HG03521 (cell line): ENCODE results near the gene GRM6.

Experiments used
- ATAC-seq: cut with Tn5 transposase; IDR thresholded peaks from one replicate; pipeline ENCODE4 v1.9.1; 2021; ENCODE audit warnings: mild to moderate bottlenecking, moderate library complexity; ENCODE audit not compliant: unreplicated experiment

Gene GRM6

DNA sequence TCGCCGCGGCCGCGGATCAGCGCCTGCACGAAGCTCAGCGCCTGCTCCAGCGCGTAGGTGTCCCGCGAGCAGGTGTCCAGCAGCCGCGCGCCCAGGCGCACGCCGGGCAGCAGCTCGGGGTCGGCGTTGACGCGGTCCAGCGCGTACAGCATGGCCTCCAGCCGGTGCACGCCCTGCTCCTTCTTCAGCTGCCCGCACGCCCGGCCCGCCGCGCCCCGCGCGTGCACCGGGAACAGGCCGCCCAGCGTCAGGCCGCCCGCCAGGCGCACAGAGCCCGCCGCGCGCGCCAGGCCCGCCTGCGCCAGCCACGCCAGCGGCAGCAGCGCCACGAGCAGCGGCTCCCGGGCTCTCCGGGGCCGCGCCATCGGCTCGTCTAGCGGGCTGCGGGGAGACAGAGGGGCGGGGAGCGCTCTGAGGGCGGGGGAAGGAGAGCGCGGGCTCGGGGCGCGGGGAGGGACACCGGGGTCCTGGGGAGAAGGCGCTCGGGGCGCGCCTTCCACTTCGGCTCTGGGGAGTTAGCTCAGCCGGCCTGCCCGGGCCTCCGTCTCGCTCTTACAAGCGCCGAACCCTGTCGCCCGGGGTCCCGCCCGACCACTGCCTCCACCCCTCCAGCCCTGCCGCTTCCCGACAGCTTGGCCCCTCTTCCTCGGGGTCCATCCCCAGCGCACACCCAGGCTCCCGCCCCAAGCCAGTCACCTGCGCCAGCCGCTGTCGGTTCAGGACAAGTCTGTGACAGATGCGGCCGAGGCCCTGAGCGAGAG lies at the start of gene GRM6:
GRM6 (minus strand) TSS at position 741 of the 761 bp plus-strand sequence; CDS start at position 365, 376 bp downstream.
- ATAC-seq, result no peak

DNA sequence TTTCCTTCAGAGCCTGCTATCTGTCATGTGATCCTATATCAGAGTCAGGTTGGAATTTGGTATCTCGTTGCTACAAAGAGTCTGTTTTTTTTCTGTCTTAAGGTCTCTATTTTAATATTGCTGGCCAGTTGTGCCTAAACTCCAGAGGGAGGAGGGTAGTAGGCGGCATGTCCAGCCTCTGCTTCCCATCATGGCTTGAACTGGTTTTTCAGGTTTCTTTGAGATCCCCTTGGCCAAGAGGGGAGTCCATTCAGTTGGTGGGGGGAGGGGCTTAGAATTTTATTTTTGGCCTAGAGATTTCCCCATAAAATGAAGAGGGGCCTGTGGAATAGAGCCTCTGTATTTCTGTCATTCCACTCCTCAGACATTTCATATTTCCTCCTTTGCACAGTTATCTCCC lies 49.6 kb upstream of the GRM6 start:
- ATAC-seq, result no peak

DNA sequence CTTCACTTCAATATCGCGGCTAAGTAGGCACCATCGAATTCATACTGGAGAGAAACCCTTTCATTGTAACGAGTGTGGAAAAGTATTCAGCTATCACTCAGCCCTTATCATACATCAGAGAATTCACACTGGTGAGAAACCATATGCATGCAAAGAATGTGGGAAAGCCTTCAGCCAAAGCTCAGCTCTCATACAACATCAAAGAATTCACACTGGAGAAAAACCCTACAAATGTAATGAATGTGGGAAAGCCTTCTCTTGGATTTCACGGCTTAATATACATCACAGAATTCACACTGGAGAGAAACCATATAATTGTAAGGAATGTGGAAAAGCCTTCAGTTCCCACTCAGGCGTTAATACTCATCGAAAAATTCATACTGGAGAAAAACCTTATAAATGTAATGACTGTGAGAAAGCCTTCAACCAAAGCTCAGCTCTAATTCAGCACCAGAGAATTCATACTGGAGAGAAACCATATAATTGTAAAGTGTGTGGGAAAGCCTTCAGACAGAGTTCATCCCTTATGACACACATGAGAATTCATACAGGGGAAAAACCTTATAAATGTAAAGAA lies 38.0 kb upstream of the GRM6 start:
- no peak for ATAC-seq

DNA sequence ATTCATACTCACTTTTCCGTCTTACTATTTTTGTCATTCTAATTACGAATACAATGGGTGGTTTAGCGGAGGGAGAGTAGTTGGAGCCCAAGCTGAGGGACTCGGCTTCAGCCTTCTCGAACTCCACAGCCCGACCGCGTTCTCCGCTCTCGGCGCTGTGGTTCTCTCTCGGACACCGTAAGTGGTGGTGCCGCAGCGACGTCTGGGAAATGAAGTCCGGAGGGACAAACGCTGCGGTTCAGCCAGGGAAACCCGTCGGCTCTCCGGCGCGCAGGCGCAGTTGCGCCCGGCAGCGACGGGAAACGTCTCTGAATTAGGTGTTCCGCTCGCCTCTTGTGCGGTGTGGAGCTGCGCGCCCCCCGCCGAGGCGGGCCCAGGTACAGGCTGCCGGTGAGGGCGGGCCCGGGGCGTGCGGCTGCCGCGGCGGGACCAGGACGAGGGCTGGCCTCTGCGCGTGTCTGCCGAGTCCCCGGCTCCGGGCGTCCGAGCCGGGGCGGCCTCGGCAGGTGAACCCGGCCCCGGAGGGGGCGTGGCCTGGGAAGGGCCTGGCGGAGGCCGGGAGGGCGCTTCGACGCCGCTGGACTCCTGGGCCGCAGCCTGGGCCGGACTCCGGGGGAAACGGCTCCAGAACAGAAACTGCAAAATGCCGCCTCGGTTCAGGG lies 28.5 kb upstream of the GRM6 start, which contains the start of gene ZNF879:
ZNF879 (plus strand) TSS at position 277 of the 662 bp plus-strand sequence. CDS start 1,201 bp downstream, outside the sequence.
- no peak for ATAC-seq

DNA sequence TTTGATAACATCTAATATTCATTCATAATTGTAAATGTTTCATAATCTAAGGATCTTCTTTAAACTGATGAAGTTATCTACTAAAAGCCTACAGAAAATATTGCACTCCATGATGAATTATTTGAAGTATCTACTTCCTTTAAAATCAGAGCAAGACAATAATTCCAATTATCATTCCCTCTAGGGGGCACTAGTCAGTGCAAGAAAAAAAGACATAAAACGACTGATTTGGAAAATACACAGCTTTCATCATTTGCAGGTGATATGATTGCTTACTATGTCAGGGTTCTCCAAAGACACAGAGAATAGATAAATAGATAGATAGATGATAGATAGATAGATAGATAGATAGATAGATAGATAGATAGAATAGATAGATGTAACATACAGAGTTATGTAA lies 13.5 kb upstream of the GRM6 start:
- ATAC-seq, result no peak

DNA sequence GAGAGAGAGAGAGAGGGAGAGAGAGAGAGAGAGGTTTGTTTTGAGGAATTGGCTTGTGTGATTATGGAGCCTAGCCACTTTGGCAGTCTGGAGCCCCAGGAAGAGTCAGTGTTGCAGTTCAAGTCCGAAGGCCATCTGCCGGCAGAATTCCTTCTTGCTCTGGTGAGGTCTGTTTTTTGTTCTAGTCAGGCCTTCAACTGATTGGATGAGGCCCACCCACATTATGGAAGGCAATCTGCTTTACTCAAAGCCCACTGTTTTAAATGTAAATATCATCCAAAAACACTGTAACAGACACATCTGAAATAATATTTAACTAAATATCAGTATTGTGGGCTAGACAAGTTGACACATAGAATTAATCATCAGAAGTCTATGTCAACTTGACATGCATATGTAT lies 11.4 kb upstream of the GRM6 start:
- no peak for ATAC-seq

DNA sequence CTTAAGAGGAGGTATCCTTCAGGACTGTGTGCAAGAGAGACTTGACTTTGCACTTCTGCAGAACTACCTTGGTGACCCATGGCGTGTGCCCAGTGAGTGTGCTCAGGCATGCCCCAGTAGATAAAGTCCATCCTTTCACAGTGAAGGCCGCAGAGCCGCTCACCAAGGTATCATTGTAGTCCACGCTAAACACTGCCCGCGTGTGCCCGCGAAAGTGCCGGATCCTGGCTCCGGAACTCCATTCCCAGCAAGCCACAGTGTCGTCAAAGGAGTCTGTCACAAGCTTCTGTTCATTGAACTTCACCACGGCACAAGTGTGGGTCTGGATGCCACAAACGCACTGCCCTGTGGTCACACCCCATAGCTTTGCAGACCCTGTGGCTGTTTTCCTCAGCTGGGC lies 3.3 kb upstream of the GRM6 start:
- ATAC-seq, result no peak

DNA sequence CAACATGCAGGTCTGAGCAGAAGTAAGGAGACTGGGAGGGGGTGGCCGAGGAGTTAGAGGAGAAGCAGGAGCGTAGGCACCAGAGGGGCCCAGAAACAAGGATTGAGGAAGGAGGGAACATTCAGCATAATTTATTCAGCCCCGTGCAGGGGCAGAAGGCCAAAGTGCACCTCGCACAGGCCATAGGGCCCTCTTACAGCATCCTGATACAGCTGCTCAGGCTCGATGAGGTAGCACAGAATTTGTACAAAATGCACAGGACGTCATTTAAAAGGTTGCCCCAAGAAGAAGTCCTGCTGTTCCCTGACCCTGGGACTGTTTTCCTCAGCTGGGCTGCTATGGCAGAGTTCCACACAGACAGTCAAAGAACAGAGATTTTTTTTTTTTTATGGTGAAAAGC lies 2.1 kb upstream of the GRM6 start:
- ATAC-seq, result no peak

DNA sequence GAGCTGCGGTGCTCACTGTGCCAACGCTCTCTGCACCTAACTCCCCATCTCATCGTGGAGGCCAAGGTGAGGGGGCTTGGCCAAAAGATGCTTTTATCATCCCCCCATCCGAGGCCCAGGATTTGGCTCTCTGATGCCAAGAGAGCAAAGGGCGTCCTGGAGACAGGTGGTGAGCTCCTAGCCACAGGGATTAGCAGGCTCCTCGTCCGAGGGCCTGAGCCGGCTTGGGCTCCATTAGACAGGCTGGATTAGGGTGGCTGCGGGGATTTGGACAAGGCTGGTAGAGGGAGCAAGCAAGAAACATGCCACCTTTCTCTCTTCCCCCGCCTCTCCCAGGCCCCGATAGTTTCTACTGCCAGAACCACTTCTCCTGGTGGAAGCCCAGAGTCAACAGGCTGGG lies 1.0 kb upstream of the GRM6 start:
- ATAC-seq, result no peak

DNA sequence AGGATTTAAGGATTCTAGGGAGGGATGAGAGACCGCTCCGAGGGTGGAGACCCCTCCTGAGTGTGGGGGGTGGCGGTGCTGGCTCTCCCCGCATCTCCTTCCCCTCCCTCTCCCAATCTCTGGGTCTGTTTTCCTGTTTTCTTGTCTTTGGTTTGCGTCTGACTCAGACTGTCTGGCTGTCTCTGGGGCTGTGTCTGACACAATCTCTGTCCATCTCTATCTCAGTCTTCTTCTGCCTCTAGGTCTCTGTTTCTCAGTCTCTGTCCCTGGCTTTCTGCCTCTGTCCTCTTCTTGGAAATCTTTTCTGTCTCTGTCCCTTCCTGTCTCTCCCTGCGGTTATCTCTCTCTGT lies 196 bp upstream of the GRM6 start:
- no peak for ATAC-seq

DNA sequence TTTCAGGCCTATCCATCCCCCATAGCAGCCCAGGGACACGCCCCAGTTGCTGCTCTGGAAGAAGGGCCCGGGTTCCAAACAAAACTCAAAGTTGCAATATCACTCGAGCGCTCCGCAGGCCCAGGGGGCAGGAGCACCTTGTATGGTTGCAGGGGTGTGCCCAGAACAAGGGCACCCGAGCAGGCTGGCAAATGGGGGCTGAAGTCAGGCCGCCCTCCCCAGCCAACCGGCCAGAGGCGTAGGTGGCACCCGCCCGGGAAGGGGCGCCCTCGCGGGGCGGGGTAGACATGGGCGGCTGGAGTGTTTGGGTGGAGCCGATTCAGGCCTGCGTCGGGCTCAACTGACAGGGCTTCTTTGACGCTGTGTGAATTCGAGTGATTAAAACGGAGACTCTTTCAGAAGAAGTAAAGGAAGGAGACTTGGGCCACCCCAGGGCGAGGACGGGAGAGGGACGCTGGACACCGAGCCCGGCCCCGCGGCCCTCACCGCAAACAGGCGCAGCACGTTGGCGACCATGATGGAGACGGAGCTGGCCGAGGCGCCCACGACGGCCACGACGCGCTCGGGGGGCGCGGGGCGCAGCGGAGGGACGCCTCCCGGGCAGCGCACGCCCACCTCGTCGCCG lies 1.1 kb downstream of the GRM6 start:
- no peak for ATAC-seq

DNA sequence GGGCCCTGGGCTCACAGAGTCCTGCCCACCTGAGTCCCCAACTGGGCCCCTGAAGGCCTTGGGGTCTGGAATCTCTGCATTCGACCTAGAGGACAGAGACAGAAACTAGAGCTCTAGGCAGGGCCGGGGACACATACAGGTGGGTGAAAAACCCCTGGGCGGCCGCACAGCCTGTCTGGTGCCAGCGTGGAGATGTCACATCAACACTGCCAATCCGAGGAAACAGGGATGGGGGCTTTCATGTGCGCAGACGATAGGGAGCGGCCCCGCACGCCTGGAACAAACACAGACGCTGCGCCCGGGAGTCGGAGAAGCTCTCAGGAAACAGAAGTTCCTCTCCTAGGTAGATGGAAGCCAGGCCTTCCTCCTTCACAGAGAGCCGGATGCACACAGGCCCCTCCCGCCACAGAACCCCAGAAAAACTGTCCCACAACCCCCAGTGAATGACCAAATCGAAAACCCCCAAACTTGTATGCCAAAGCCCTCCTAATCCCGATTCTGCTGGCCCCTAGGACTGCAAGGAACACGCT lies 1.8 kb downstream of the GRM6 start:
- ATAC-seq, result no peak

DNA sequence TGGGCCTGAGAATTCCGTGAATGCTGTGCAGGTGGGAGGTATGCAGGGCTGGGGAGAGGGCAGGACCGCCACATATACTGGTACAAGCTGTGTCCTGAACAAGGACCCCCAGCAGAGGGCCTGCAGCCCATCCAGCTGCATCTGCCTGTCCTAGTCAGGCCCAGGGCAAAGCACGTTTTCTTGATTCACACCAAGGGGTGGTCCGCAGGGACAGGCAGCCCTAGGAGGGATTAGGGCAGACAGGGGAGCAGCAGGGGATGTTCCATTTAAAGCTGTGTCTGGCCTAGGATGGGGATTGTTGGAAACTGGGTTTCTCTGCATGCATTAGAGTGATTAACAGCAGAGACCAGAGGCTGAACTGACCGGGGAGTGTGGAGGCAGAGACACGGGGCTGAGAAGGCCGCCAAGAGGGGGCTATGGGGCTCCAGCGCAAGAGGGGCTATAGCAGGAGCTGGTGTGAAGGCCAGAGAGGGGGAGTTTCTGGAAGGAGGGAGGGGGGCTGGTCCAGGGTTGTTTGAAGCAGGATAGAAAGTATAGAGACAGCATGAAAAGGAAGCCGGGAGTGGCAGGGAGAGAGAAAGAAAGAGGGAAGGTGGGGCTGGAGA lies 2.7 kb downstream of the GRM6 start:
- no peak for ATAC-seq

DNA sequence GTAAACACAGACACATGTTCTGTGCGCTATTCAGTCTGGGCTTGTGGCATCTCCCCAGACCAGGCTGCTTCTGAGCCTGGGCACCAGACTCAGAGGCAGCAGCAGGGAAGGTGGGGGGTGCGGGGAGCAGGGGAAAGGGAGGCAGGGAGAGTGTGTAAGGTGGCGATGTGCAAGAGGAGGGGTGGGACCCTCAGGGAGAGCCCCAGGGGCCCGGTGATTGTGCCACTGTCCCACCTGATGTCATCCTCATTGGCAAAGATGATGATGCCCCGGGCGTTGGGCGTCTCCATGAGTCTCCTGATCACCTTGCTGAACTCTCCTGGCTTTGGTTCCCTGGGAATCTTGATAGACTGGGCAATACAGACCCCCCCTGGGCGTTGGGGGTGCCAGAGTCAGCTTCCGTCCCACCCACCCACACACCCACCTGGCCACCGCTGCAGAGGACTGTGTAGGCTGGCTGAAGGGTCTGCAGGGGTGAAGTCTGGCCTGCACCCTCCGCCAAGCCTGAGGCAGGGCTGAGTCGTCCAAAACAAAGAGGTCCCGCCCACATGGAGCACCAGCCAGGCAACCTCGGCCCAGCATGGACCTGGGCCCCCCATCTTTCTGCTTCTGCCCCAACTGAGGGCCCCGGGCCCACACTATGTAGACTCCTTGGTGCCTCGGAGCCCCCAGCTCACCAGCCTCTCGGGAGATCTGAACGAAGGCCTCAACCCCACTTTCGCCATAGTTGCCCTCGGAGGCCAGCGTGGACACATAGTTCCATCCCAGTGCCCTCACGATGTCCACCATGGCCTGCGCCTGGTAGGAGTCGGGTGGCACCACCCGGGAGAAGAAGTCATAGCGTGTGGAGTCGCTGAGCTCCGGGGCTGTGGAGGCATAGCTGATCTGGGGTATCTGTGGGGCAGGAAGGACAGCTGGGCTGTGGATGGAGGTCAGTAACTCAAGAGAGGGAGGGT lies 3.7 kb downstream of the GRM6 start:
- ATAC-seq, result no peak

DNA sequence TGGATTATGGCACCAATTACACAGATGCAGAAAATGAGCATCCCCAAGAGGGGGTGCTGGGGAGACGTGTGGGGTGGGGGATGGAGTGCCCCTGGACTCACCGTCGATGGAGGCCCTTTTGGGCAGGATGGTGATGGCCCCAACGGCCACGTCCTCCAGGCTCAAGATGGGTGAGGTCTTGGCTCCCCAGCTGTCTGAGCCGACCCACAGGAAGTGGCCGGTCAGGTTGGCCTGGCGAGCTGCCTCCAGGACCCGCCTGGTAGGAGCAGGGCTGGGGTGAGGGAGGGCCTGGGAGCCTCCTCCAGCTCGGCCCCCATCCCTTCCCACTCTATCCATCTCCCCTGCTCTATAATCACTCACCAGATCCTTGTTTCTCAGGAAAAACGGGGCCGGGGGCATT lies 4.6 kb downstream of the GRM6 start:
- ATAC-seq, result no peak

DNA sequence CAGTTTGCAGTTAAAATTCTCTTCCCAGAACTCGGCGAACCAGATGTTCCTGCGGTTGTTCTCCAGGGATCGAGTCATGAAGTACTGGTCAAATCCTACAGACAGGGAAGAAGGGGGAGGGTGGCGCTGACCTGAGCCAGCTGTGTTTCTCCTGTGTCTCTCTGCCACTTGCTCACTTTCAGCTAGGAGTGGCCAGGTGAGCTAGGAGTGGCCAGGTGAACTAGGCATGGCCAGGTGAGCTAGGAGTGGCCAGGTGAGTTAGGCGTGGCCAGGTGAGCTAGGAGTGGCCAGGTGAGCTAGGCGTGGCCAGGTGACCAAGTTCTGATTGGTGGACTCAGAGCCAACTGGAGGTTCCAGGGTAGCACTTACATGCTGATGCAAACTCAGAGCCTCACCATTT lies 5.8 kb downstream of the GRM6 start:
- no peak for ATAC-seq

DNA sequence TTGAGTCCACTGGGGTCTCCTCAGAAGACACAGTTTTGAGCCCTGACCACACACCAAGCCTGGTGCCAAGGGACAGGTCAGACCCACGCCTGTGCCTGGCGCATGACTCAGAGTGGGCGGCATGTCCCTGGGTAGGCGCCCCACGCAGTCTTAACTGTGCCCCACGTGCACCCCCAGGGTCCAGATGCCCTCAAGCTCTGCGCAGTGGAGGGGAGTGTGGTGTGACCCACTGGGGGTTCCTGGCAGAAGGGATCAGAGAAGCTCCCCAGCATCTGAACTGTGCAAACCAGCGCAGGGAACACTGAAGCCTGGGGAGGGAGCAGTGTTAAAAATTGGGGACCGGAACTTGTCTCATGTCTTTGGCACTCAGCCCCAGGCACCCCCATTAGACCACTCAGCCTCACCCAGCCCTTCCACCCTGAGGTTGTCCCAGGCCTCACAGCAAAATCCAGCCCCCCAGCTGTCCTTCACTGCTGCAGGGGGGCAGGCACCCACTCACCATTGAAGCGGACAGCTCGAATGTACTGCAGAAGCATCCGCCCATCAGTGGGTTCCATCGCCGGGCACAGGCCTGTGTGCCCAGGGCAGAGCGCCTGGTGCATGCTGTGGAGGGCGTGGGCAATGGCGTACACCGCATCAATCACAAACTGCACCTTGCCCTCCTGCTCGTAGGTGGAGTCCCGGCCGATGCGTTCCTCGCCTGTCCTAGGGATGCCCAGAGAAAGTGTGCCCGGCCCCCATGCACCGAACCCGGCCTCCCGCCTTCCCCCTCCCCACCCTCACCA lies 6.5 kb downstream of the GRM6 start:
- ATAC-seq, result no peak

DNA sequence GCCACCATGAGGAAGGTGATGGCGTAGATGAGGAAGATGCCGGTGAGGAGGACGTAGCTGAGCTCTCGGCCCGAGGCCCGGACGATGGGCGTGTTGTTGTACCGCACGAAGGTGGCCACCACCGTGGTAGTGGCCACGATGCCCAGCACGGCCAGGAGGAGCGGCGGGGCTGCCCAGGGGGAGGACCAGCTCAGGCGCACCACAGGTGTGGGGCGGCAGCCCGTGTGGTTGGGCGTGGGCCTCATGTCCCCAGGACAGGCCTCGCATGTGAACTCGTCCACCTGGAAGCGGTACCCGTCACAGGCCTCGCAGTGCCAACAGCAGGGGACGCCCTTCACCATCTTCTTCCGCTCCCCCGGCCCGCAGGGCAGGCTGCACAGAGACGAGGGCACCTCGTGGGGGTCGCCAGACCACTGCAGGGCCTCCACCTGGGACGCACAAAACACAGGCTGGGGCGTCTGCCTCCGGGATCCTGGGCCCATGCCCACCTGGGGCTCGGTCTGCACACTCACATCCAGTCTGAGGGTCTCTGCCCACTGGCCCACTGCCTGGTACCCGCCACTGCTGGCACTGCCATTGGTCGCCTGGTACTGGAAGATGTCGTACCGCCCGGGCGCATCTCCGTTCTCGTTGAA lies 8.7 kb downstream of the GRM6 start:
- no peak for ATAC-seq
